Testis (tissue), 2 donors: Measurements from ENCODE around the gene STRAP.

ENCODE experiments used
- CTCF ChIP-seq, 3 experiments: fragments of 450-650 bp in 2 of 3; fragments of 200-600 bp in 1 of 3; sonication (generic) in 1 of 3; IDR thresholded peaks; one replicate each; pipeline ENCODE4 v1.5.1; 2016 to 2019; ENCODE audit warnings: antibody characterized with exemption in 3 of 3, mild to moderate bottlenecking in 2 of 3, moderate library complexity in 1 of 3
- POLR2A ChIP-seq: fragments of 450-650 bp; IDR thresholded peaks from one replicate; pipeline ENCODE4 v1.6.1; 2017; ENCODE audit warnings: antibody characterized with exemption, mild to moderate bottlenecking, moderate library complexity

- TF ChIP-seq CTCF (IDR thresholded peaks at IDR 0.05) (no peak), POLR2A (no peak)
Measured at GRCh38 chr12:15932327-15932726, 50.1 kb downstream of the STRAP start.
